HEK293 (cell line): ENCODE data around the gene PAX2.
A peak's percentile ranks its signal among the peaks of the same experiment; 100 is the strongest.

Experiments
- FEZF1 ChIP-seq: fragments of 450-650 bp; formaldehyde crosslinking; IDR thresholded peaks from 2 replicates; pipeline ENCODE4 v1.5.1; 2016; ENCODE audit warnings: missing biosample characterization, missing genetic modification characterization
- KLF8 ChIP-seq: fragments of 450-650 bp; formaldehyde crosslinking; IDR thresholded peaks from 2 replicates; pipeline ENCODE4 v1.5.1; 2016; ENCODE audit warnings: missing biosample characterization, missing genetic modification characterization
- SCRT2 ChIP-seq: fragments of 450-650 bp; formaldehyde crosslinking; IDR thresholded peaks from 2 replicates; pipeline ENCODE4 v1.5.1; 2016; ENCODE audit warnings: missing biosample characterization, missing genetic modification characterization
- SP2 ChIP-seq: fragments of 450-650 bp; formaldehyde crosslinking; IDR thresholded peaks from 2 replicates; pipeline ENCODE4 v1.5.1; 2016; ENCODE audit warnings: missing biosample characterization, missing genetic modification characterization
- SP3 ChIP-seq: fragments of 450-650 bp; formaldehyde crosslinking; IDR thresholded peaks from 2 replicates; pipeline ENCODE4 v1.5.1; 2016; ENCODE audit warnings: missing biosample characterization, missing genetic modification characterization
- TCF7L2 ChIP-seq: IDR thresholded peaks from 2 replicates; pipeline ENCODE4 v1.6.1; 2011; ENCODE audit warnings: low read depth, mild to moderate bottlenecking, inconsistent platforms, low read length, moderate library complexity, borderline replicate concordance
- ZBTB17 ChIP-seq: fragments of 450-650 bp; formaldehyde crosslinking; IDR thresholded peaks from 2 replicates; pipeline ENCODE4 v1.5.1; 2016; ENCODE audit warnings: missing biosample characterization, missing genetic modification characterization
- ZBTB48 ChIP-seq: fragments of 450-650 bp; formaldehyde crosslinking; IDR thresholded peaks from 2 replicates; pipeline ENCODE4 v1.5.1; 2016; ENCODE audit warnings: missing biosample characterization, missing genetic modification characterization
- ZBTB7A ChIP-seq: fragments of 450-650 bp; formaldehyde crosslinking; IDR thresholded peaks from 2 replicates; pipeline ENCODE4 v1.5.1; 2016; ENCODE audit warnings: low read depth, missing biosample characterization, missing genetic modification characterization
- ZFP3 ChIP-seq: fragments of 450-650 bp; formaldehyde crosslinking; IDR thresholded peaks from 2 replicates; pipeline ENCODE4 v1.5.1; 2016; ENCODE audit warnings: low read depth, missing biosample characterization, missing genetic modification characterization
- ZFP69B ChIP-seq: fragments of 450-650 bp; formaldehyde crosslinking; IDR thresholded peaks from 2 replicates; pipeline ENCODE4 v1.5.1; 2016; ENCODE audit warnings: missing biosample characterization, missing genetic modification characterization
- ZIC2 ChIP-seq: fragments of 450-650 bp; formaldehyde crosslinking; IDR thresholded peaks from 2 replicates; pipeline ENCODE4 v1.5.1; 2016; ENCODE audit warnings: missing biosample characterization, missing genetic modification characterization
- ZNF169 ChIP-seq: fragments of 450-650 bp; formaldehyde crosslinking; IDR thresholded peaks from 2 replicates; pipeline ENCODE4 v1.5.1; 2016; ENCODE audit warnings: missing biosample characterization, missing genetic modification characterization
- ZNF184 ChIP-seq: fragments of 450-650 bp; IDR thresholded peaks from 2 replicates; pipeline ENCODE4 v1.5.1; 2018; ENCODE audit warnings: missing biosample characterization, mild to moderate bottlenecking, missing genetic modification characterization
- ZNF19 ChIP-seq: fragments of 450-650 bp; formaldehyde crosslinking; IDR thresholded peaks from 2 replicates; pipeline ENCODE4; 2016; ENCODE audit warnings: missing biosample characterization, missing genetic modification characterization, low read depth
- ZNF2 ChIP-seq: fragments of 450-650 bp; formaldehyde crosslinking; IDR thresholded peaks from 2 replicates; pipeline ENCODE4 v1.5.1; 2016; ENCODE audit warnings: missing biosample characterization, missing genetic modification characterization
- ZNF211 ChIP-seq: fragments of 450-650 bp; formaldehyde crosslinking; IDR thresholded peaks from 2 replicates; pipeline ENCODE4 v1.5.1; 2016; ENCODE audit warnings: low read depth, missing biosample characterization, missing genetic modification characterization
- ZNF221 ChIP-seq: fragments of 450-650 bp; formaldehyde crosslinking; IDR thresholded peaks from 2 replicates; pipeline ENCODE4 v1.5.1; 2017; ENCODE audit warnings: missing biosample characterization, missing genetic modification characterization, borderline replicate concordance
- ZNF239 ChIP-seq: fragments of 450-650 bp; formaldehyde crosslinking; IDR thresholded peaks from 2 replicates; pipeline ENCODE4 v1.5.1; 2016; ENCODE audit warnings: missing biosample characterization, missing genetic modification characterization
- ZNF335 ChIP-seq: fragments of 450-650 bp; formaldehyde crosslinking; conservative IDR thresholded peaks from 2 replicates; pipeline ENCODE4 v1.5.1; 2016; ENCODE audit warnings: missing biosample characterization, missing genetic modification characterization
- ZNF391 ChIP-seq: fragments of 450-650 bp; formaldehyde crosslinking; IDR thresholded peaks from 2 replicates; pipeline ENCODE4 v1.5.1; 2016; ENCODE audit warnings: low read depth, missing biosample characterization, missing genetic modification characterization, borderline replicate concordance
- ZNF560 ChIP-seq: fragments of 450-650 bp; formaldehyde crosslinking; IDR thresholded peaks from 2 replicates; pipeline ENCODE4 v1.5.1; 2017; ENCODE audit warnings: missing biosample characterization, missing genetic modification characterization, borderline replicate concordance
- ZNF596 ChIP-seq: fragments of 450-650 bp; IDR thresholded peaks from 2 replicates; pipeline ENCODE4 v1.5.0; 2018; ENCODE audit warnings: missing biosample characterization, mild to moderate bottlenecking, missing genetic modification characterization, moderate library complexity
- ZNF600 ChIP-seq: fragments of 450-650 bp; formaldehyde crosslinking; IDR thresholded peaks from 2 replicates; pipeline ENCODE4 v1.5.1; 2016; ENCODE audit warnings: missing biosample characterization, missing genetic modification characterization
- ZNF629 ChIP-seq: fragments of 450-650 bp; formaldehyde crosslinking; IDR thresholded peaks from 2 replicates; pipeline ENCODE4 v1.5.1; 2017; ENCODE audit warnings: missing biosample characterization, missing genetic modification characterization
- ZNF707 ChIP-seq: fragments of 450-650 bp; formaldehyde crosslinking; IDR thresholded peaks from 2 replicates; pipeline ENCODE4 v1.5.1; 2016; ENCODE audit warnings: missing biosample characterization, missing genetic modification characterization
- TF ChIP-seq, protein P1 (sequence below): fragments of 450-650 bp; formaldehyde crosslinking; IDR thresholded peaks from 2 replicates; pipeline ENCODE4 v1.5.1; 2016; ENCODE audit warnings: missing biosample characterization, missing genetic modification characterization, low read depth
- TF ChIP-seq, protein P2 (sequence below): fragments of 450-650 bp; formaldehyde crosslinking; IDR thresholded peaks from 2 replicates; pipeline ENCODE4 v1.5.1; 2016; ENCODE audit warnings: missing biosample characterization, missing genetic modification characterization
- TF ChIP-seq, protein P3 (sequence below): fragments of 450-650 bp; formaldehyde crosslinking; IDR thresholded peaks from 2 replicates; pipeline ENCODE4 v1.5.1; 2017; ENCODE audit warnings: missing biosample characterization, missing genetic modification characterization
- TF ChIP-seq, protein P4 (sequence below): fragments of 450-650 bp; formaldehyde crosslinking; IDR thresholded peaks from 2 replicates; pipeline ENCODE4 v1.5.1; 2016; ENCODE audit warnings: missing biosample characterization, missing genetic modification characterization
- TF ChIP-seq, protein P5 (sequence below): fragments of 450-650 bp; formaldehyde crosslinking; IDR thresholded peaks from 2 replicates; pipeline ENCODE4 v1.5.1; 2016; ENCODE audit warnings: missing biosample characterization, missing genetic modification characterization

The PAX2 gene

DNA sequence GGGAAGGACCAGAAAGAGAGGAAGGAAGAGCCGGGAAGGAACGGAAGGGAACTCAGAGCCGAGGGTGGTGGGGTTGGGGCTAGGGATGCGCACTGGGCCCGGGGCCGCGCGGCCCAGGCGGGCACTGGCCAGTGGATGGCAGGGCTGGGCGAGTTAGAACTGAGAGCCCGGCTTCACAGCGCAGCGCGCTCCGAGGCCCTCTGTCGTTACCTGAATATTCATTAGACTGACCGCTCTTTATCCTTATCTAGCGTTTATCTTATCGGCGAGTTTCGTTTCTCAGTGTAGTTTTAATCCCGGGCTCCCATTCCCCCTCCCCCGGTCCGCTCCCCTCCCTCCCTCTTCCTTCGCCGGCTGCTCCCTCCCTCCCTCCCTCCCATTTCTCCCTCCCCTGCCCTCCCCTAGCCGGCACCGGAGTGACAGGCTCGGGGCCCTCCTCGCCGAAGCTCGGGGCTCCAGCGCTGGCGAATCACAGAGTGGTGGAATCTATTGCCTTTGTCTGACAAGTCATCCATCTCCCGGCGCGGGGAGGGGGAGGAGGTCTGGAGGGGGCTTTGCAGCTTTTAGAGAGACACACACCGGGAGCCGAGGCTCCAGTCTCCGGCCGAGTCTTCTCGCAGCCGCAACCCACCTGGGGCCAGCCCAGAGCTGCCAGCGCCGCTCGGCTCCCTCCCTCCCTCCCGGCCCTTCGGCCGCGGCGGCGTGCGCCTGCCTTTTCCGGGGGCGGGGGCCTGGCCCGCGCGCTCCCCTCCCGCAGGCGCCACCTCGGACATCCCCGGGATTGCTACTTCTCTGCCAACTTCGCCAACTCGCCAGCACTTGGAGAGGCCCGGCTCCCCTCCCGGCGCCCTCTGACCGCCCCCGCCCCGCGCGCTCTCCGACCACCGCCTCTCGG is at the start of gene PAX2 (continued):
- 0 out of 2 replicates have a peak, but pooled peaks have one; percentile 13 for TF ChIP-seq ZNF596
- no peak for TF ChIP-seq ZNF629 (tag by site-specific recombination)
- TF ChIP-seq, protein P1, sequence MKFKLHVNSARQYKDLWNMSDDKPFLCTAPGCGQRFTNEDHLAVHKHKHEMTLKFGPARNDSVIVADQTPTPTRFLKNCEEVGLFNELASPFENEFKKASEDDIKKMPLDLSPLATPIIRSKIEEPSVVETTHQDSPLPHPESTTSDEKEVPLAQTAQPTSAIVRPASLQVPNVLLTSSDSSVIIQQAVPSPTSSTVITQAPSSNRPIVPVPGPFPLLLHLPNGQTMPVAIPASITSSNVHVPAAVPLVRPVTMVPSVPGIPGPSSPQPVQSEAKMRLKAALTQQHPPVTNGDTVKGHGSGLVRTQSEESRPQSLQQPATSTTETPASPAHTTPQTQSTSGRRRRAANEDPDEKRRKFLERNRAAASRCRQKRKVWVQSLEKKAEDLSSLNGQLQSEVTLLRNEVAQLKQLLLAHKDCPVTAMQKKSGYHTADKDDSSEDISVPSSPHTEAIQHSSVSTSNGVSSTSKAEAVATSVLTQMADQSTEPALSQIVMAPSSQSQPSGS (tag by site-specific recombination), result no peak
- no peak for TF ChIP-seq ZBTB48 (tag by site-specific recombination)
- TF ChIP-seq ZNF335 (tag by site-specific recombination), result no peak; the same call in 1 of the 2 replicates
- TF ChIP-seq ZNF707 (tag by site-specific recombination), result no peak
- TF ChIP-seq, protein P2, sequence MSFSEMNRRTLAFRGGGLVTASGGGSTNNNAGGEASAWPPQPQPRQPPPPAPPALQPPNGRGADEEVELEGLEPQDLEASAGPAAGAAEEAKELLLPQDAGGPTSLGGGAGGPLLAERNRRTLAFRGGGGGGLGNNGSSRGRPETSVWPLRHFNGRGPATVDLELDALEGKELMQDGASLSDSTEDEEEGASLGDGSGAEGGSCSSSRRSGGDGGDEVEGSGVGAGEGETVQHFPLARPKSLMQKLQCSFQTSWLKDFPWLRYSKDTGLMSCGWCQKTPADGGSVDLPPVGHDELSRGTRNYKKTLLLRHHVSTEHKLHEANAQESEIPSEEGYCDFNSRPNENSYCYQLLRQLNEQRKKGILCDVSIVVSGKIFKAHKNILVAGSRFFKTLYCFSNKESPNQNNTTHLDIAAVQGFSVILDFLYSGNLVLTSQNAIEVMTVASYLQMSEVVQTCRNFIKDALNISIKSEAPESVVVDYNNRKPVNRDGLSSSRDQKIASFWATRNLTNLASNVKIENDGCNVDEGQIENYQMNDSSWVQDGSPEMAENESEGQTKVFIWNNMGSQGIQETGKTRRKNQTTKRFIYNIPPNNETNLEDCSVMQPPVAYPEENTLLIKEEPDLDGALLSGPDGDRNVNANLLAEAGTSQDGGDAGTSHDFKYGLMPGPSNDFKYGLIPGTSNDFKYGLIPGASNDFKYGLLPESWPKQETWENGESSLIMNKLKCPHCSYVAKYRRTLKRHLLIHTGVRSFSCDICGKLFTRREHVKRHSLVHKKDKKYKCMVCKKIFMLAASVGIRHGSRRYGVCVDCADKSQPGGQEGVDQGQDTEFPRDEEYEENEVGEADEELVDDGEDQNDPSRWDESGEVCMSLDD (tag by site-specific recombination), result no peak
- TF ChIP-seq ZNF391 (tag by site-specific recombination), result no peak
- no peak for TF ChIP-seq ZIC2 (tag by site-specific recombination)
- peak; percentile 65 for TF ChIP-seq SP3 (tag by site-specific recombination)
- TF ChIP-seq ZNF600 (tag by site-specific recombination), result peak; percentile 52; the same call in 1 of the 2 replicates
- no peak for TF ChIP-seq FEZF1
- TF ChIP-seq ZNF560 (tag by site-specific recombination), result no peak
- no peak for TF ChIP-seq ZNF211 (tag by site-specific recombination)
- TF ChIP-seq, protein P3, sequence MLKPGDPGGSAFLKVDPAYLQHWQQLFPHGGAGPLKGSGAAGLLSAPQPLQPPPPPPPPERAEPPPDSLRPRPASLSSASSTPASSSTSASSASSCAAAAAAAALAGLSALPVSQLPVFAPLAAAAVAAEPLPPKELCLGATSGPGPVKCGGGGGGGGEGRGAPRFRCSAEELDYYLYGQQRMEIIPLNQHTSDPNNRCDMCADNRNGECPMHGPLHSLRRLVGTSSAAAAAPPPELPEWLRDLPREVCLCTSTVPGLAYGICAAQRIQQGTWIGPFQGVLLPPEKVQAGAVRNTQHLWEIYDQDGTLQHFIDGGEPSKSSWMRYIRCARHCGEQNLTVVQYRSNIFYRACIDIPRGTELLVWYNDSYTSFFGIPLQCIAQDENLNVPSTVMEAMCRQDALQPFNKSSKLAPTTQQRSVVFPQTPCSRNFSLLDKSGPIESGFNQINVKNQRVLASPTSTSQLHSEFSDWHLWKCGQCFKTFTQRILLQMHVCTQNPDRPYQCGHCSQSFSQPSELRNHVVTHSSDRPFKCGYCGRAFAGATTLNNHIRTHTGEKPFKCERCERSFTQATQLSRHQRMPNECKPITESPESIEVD (tag by site-specific recombination), result no peak
- TF ChIP-seq, protein P4, sequence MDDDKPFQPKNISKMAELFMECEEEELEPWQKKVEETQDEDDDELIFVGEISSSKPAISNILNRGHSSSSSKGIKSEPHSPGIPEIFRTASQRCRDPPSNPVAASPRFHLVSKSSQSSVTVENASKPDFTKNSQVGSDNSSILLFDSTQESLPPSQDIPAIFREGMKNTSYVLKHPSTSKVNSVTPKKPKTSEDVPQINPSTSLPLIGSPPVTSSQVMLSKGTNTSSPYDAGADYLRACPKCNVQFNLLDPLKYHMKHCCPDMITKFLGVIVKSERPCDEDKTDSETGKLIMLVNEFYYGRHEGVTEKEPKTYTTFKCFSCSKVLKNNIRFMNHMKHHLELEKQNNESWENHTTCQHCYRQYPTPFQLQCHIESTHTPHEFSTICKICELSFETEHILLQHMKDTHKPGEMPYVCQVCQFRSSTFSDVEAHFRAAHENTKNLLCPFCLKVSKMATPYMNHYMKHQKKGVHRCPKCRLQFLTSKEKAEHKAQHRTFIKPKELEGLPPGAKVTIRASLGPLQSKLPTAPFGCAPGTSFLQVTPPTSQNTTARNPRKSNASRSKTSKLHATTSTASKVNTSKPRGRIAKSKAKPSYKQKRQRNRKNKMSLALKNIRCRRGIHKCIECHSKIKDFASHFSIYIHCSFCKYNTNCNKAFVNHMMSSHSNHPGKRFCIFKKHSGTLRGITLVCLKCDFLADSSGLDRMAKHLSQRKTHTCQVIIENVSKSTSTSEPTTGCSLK (tag by site-specific recombination), result no peak
- TF ChIP-seq ZNF239, result no peak
- no peak for TF ChIP-seq ZFP69B
- TF ChIP-seq TCF7L2, result no peak
- no peak for TF ChIP-seq ZNF221 (tag by site-specific recombination)
- TF ChIP-seq, protein P5, sequence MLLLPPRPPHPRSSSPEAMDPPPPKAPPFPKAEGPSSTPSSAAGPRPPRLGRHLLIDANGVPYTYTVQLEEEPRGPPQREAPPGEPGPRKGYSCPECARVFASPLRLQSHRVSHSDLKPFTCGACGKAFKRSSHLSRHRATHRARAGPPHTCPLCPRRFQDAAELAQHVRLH, result no peak
- TF ChIP-seq ZNF19, result no peak
- no peak for TF ChIP-seq ZNF169 (tag by site-specific recombination)
- TF ChIP-seq ZNF184 (tag by site-specific recombination), result no peak; the same call in 1 of the 2 replicates
- no peak for TF ChIP-seq SCRT2 (tag by site-specific recombination)
- peak; percentile 91 for TF ChIP-seq ZBTB17
- 0 out of 2 replicates have a peak, but pooled peaks have one; percentile 45 for TF ChIP-seq KLF8 (tag by site-specific recombination)
- peak; percentile 76 for TF ChIP-seq SP2 (tag by site-specific recombination)
- TF ChIP-seq ZNF2 (tag by site-specific recombination), result no peak
- TF ChIP-seq ZBTB7A (tag by site-specific recombination), result no peak
- no peak for TF ChIP-seq ZFP3
